PC-3 (cell line): ENCODE data around the gene SF1. TPM values are rescaled to one million over a fixed set of nuclear protein-coding genes. Genes with fewer than 3 reads are reported as not detected.

Source experiments
- ATAC-seq: fragments of 200-7000 bp; cut with Tn5 transposase; 2 replicates; pipeline ENCODE4 v1.9.1; 2020; ENCODE audit warnings: mild to moderate bottlenecking, moderate library complexity
- BruUV-seq: library from RNA; stranded (reverse); fragments of 400-500 nt; replicated peaks from 2 replicates; lab custom pipeline; 2021; lab: Mats Ljungman, UMichigan
- CTCF ChIA-PET: fragments of 300-600 bp; sonication (Branson Sonifier 250); formaldehyde crosslinking; loops from one replicate; lab custom pipeline; 2022; ENCODE audit warnings: antibody characterized with exemption; lab: Charles Lee
- POLR2A ChIA-PET: fragments of 300-600 bp; sonication (Branson Sonifier 250); formaldehyde crosslinking; loops from one replicate; lab custom pipeline; 2022; ENCODE audit warnings: antibody characterized with exemption; ENCODE audit not compliant: unreplicated experiment; lab: Charles Lee
- DNase-seq: peaks from one replicate; pipeline ENCODE4 v3.0.0-alpha.2; 2015
- H2AFZ ChIP-seq: fragments of 300-600 bp; sonication (generic); 2 replicates; pipeline ENCODE4 v1.6.0; 2016; ENCODE audit warnings: antibody characterized with exemption, low read length
- H3F3A ChIP-seq: fragments of 300-600 bp; sonication (generic); one replicate; pipeline ENCODE4 v1.6.0; 2017; ENCODE audit warnings: antibody characterized with exemption, low read length, control low read depth, mild to moderate bottlenecking; ENCODE audit not compliant: unreplicated experiment
- H3K27ac ChIP-seq: fragments of 300-600 bp; sonication (generic); 2 replicates; pipeline ENCODE4 v1.5.1; 2016; ENCODE audit warnings: mild to moderate bottlenecking, low read length
- H3K27me3 ChIP-seq: fragments of 300-600 bp; sonication (generic); 2 replicates; pipeline ENCODE4 v1.6.1; 2016; ENCODE audit warnings: low read length, mixed read lengths
- H3K36me3 ChIP-seq: fragments of 300-600 bp; sonication (generic); 2 replicates; pipeline ENCODE4 v1.6.1; 2016; ENCODE audit warnings: low read depth, mixed run types, low read length, mixed read lengths
- H3K4me1 ChIP-seq: fragments of 300-600 bp; sonication (generic); 2 replicates; pipeline ENCODE4 v1.5.1; 2016; ENCODE audit warnings: low read length; ENCODE audit not compliant: insufficient read depth
- H3K4me2 ChIP-seq: fragments of 300-600 bp; sonication (generic); 2 replicates; pipeline ENCODE4 v1.6.0; 2016; ENCODE audit warnings: low read length
- H3K4me3 ChIP-seq: fragments of 300-600 bp; sonication (generic); 2 replicates; pipeline ENCODE4 v1.5.1; 2016; ENCODE audit warnings: mild to moderate bottlenecking, low read length, mixed read lengths
- H3K79me2 ChIP-seq: fragments of 300-600 bp; sonication (generic); 2 replicates; pipeline ENCODE4 v1.6.1; 2017; ENCODE audit warnings: low read length, mixed read lengths
- H3K9ac ChIP-seq: fragments of 300-600 bp; sonication (generic); 2 replicates; pipeline ENCODE4 v1.6.0; 2016; ENCODE audit warnings: mild to moderate bottlenecking, low read length
- H3K9me2 ChIP-seq: fragments of 300-600 bp; sonication (generic); replicated peaks from 2 replicates; pipeline ENCODE4 v1.6.1; 2016; ENCODE audit warnings: mixed run types, low read length, mixed read lengths
- H3K9me3 ChIP-seq: fragments of 300-600 bp; sonication (generic); 2 replicates; pipeline ENCODE4 v1.6.1; 2016; ENCODE audit warnings: low read length, mixed read lengths
- H4K20me1 ChIP-seq: fragments of 300-600 bp; sonication (generic); 2 replicates; pipeline ENCODE4 v1.6.1; 2016; ENCODE audit warnings: low read length, mixed read lengths
- EZH2 ChIP-seq: fragments of 300-600 bp; sonication (generic); IDR thresholded peaks from one replicate; pipeline ENCODE4 v1.6.1; 2017; ENCODE audit warnings: antibody characterized with exemption, mild to moderate bottlenecking, low read length; ENCODE audit not compliant: unreplicated experiment
- EZH2phosphoT487 ChIP-seq: fragments of 300-600 bp; sonication (generic); IDR thresholded peaks from 2 replicates; pipeline ENCODE4 v1.6.1; 2018; ENCODE audit warnings: mild to moderate bottlenecking, antibody characterized with exemption, low read length, borderline replicate concordance
- intact Hi-C: fragments of 100-400 bp; cut with micrococcal nuclease; formaldehyde crosslinking; loops from 2 replicates; pipeline ENCODE4 v1.9.0; 2023
- total RNA-seq: library from RNA; depleted of rRNA; stranded (reverse); fragments of >200 nt; gene quantifications from 2 replicates; pipeline ENCODE4 v1.2.3, GENCODE V29; 2014
- TF ChIP-seq, protein P1 (sequence below): fragments of 300-600 bp; sonication (generic); conservative IDR thresholded peaks from 2 replicates; pipeline ENCODE4 v1.5.1; 2017; ENCODE audit warnings: antibody characterized with exemption, low read depth, mild to moderate bottlenecking, low read length

Gene SF1
- total RNA-seq, 1 experiment from 2014 or later, result 217 TPM

GRCh38 chr11:64750361-64751054, 27.8 kb downstream of the SF1 start:
- Histone ChIP-seq H3K4me2 (no peak overlapping the region), H4K20me1 (no peaks in the 10 kb centered on the region), H3K79me2 (no peaks in the 10 kb centered on the region), H3K27ac (no peak overlapping the region), H3K36me3 (no peaks in the 10 kb centered on the region), H3F3A (no peaks in the 10 kb centered on the region), H3K9me3 (no peaks in the 10 kb centered on the region), H3K4me1 (no peaks in the 10 kb centered on the region), H3K27me3 (peaks cover 3% of the 10 kb centered on the region), H3K4me3 (no peak overlapping the region), H3K9ac (no peak overlapping the region), H3K9me2 (no peaks in the 10 kb centered on the region), H2AFZ (no peak overlapping the region)
- ChIA-PET POLR2A (no interaction called here), CTCF (no interaction called here)
- ATAC-seq, result no peak
- no peak for TF ChIP-seq EZH2
- TF ChIP-seq EZH2phosphoT487, result no peak
- TF ChIP-seq, protein P1, sequence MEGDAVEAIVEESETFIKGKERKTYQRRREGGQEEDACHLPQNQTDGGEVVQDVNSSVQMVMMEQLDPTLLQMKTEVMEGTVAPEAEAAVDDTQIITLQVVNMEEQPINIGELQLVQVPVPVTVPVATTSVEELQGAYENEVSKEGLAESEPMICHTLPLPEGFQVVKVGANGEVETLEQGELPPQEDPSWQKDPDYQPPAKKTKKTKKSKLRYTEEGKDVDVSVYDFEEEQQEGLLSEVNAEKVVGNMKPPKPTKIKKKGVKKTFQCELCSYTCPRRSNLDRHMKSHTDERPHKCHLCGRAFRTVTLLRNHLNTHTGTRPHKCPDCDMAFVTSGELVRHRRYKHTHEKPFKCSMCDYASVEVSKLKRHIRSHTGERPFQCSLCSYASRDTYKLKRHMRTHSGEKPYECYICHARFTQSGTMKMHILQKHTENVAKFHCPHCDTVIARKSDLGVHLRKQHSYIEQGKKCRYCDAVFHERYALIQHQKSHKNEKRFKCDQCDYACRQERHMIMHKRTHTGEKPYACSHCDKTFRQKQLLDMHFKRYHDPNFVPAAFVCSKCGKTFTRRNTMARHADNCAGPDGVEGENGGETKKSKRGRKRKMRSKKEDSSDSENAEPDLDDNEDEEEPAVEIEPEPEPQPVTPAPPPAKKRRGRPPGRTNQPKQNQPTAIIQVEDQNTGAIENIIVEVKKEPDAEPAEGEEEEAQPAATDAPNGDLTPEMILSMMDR, result 0 out of 2 replicates have a peak, but pooled peaks have one; percentile 23
- no peak for DNase-seq
- intact Hi-C loops, result no loop called here
- no TSS peak for BruUV-seq

GRCh38 chr11:64747961-64748665, 30.2 kb downstream of the SF1 start:
- CTCF ChIA-PET, result no interaction called here
- Histone ChIP-seq H3K9me3 (no peaks in the 10 kb centered on the region), H4K20me1 (no peaks in the 10 kb centered on the region), H3K4me3 (no peak overlapping the region), H3K27me3 (peaks cover 24% of the 10 kb centered on the region), H3K4me2 (no peak overlapping the region), H3K36me3 (no peaks in the 10 kb centered on the region), H3K79me2 (no peaks in the 10 kb centered on the region), H2AFZ (no peak overlapping the region), H3K4me1 (peaks cover 11% of the 10 kb centered on the region), H3K9ac (no peak overlapping the region), H3K9me2 (no peaks in the 10 kb centered on the region), H3F3A (no peaks in the 10 kb centered on the region), H3K27ac (no peak overlapping the region)
- BruUV-seq, result no TSS peak
- ATAC-seq (no peak), DNase-seq (no peak)
- intact Hi-C loops, result no loop called here
- POLR2A ChIA-PET, result interaction anchor here (0.6 kb wide), 1 partner anchor 546 kb away, joined by 3 read pairs; no protein-coding TSS in a partner anchor
- TF ChIP-seq, protein P1, result no peak
- TF ChIP-seq EZH2 (no peak), EZH2phosphoT487 (no peak)

GRCh38 chr11:64746486-64746885, 31.9 kb downstream of the SF1 start:
- H3K79me2 ChIP-seq, result no peaks in the 10 kb centered on the region
- no peak overlapping the region for H3K27ac ChIP-seq
- ChIA-PET CTCF (no interaction called here), POLR2A (no interaction called here)
- TF ChIP-seq EZH2 (no peak), EZH2phosphoT487 (no peak)
- TF ChIP-seq, protein P1, result no peak
- H3K9me2 ChIP-seq, result no peaks in the 10 kb centered on the region
- no peak overlapping the region for H3K4me3 ChIP-seq
- H3K9me3 ChIP-seq, result no peaks in the 10 kb centered on the region
- ATAC-seq (no peak), DNase-seq (no peak)
- intact Hi-C loops, result no loop called here
- no peaks in the 10 kb centered on the region for H4K20me1 ChIP-seq
- H3K27me3 ChIP-seq, result peaks cover 36% of the 10 kb centered on the region
- H3F3A ChIP-seq, result no peaks in the 10 kb centered on the region
- peaks cover 13% of the 10 kb centered on the region for H3K4me1 ChIP-seq
- H3K9ac ChIP-seq, result no peak overlapping the region
- BruUV-seq, result no TSS peak
- H3K4me2 ChIP-seq, result no peak overlapping the region
- H3K36me3 ChIP-seq, result no peaks in the 10 kb centered on the region
- H2AFZ ChIP-seq, result no peak overlapping the region
